ENCODE data around the gene TBC1D20. TPM values are rescaled to one million over a fixed set of nuclear protein-coding genes. Genes with fewer than 3 reads are reported as not detected.

The TBC1D20 gene
- total and polyA plus RNA-seq, 2 donors (not counting 3 experiments of a cell fraction or from before 2014, with no cell fraction given): 34.3 to 36.1 TPM

DNA sequence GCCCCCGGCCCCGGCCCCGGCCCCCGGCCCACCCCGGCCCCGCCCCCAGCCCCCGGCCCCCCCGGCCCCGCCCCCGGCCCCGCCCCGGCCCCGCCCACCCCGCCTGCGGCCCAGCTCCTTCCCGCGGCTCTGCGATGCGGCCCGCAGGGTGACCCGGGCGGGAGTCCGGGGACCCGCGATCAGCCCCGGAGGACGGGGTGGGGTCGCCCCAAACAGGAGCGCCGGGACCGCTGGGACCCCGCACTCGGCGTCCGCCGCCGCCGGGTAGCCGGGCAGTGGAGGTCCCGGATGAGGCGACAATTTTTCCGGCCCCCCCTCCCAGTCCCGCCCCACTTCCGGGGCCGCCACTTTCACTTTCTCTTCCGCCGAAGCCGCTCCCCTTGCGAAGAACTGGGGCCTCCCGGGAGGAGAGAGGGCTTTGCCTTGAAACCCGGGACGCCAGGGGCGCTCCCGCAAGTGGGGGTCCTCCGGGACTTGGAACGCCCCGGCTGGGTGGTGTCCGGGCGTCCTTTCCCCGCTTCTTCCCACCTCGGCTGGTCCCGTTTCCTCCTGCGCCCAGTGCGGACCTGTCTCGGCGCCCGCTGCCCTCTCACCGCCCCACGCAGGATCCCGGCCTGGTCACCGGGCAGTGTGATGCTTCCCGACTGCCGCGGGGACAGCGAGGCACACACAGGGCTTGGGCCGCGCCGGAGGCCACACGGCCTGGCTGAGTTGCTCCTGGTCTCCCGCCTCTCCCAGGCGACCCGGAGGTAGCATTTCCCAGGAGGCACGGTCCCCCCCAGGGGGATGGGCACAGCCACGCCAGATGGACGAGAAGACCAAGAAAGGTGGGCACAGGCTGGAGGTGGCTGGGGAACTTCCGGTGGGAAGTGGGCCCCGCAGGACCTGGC, 54.1 kb downstream of the TBC1D20 start, which contains the start of gene RBCK1:
RBCK1 (plus strand) TSS at position 347 of the 890 bp plus-strand sequence; CDS start at position 806, 459 bp downstream.
- FAIRE-seq: peak; percentile 8
- H3K4me1 ChIP-seq (ENCODE audit: control insufficient read depth, extremely low read depth, insufficient read depth, low read length): peaks cover 17% of the 10 kb centered on the region
- intact Hi-C loops (cut with micrococcal nuclease): loop anchor here (1.0 to 2.0 kb wide), 5 partner anchors 25 to 55 kb away; partner anchors contain the start of gene TBC1D20
- H3K9me1 ChIP-seq (replicated peaks; ENCODE audit: control insufficient read depth, extremely low read depth, insufficient read depth, low read length): no peaks in the 10 kb centered on the region
- ChIA-PET CTCF (interaction anchor here (0.8 to 1.6 kb wide), 15 partner anchors 10 to 331 kb away, joined by 3 to 16 read pairs (median 5); no protein-coding TSS in a partner anchor), POLR2A (interaction anchor here (0.5 to 1.0 kb wide), 3 partner anchors 29 to 61 kb away, joined by 4 to 6 read pairs (median 6); partner anchors contain the start of gene NRSN2)
- TF ChIP-seq POLR2AphosphoS5 (IDR thresholded peaks at IDR 0.05; ENCODE audit: insufficient read depth, low read depth, low read length) (peak; percentile 82), MYC (IDR thresholded peaks at IDR 0.05; ENCODE audit: low read depth, low read length) (no peak), JUN (IDR thresholded peaks at IDR 0.05; ENCODE audit: borderline replicate concordance, insufficient read depth, insufficient read length, low read depth) (no peak), POLR2A (IDR thresholded peaks at IDR 0.05; ENCODE audit: low read depth, low read length) (peak; percentile 64)
- H3K27ac ChIP-seq (ENCODE audit: insufficient read depth, low read depth, low read length): peak within 1 kb of the TSS; percentile 59
- no peaks in the 10 kb centered on the region for H3K9me3 ChIP-seq (replicated peaks; ENCODE audit: control insufficient read depth, insufficient read depth, low read length)
- peak within 1 kb of the TSS; percentile 89 for H3K9ac ChIP-seq (replicated peaks; ENCODE audit: extremely low read depth, insufficient read depth, low read length)
- TSS peak; percentile 53 for BruUV-seq (replicated peaks)
- DNase-seq (ENCODE audit: low read depth, low spot score): peak; percentile 69
- H2AFZ ChIP-seq (ENCODE audit: low read depth, low read length): peak within 1 kb of the TSS; percentile 90
- dilution Hi-C loops (cut with MboI; ENCODE audit: extremely low pct_ligation_motif_present, low sequenced_read_pairs): no loop called here
- peaks cover 35% of the 10 kb centered on the region for H3K79me2 ChIP-seq (ENCODE audit: control insufficient read depth, insufficient read depth, low read length)
- peak within 1 kb of the TSS; percentile 49 to 81 (median 69) for H3K4me3 ChIP-seq (replicated peaks in 1 of 3; ENCODE audit: insufficient read depth in 1 of 3, low read depth in 1 of 3, low read length in 3 of 3)
- H3K4me2 ChIP-seq (ENCODE audit: insufficient read depth, low read length): peak within 1 kb of the TSS; percentile 80
- no peaks in the 10 kb centered on the region for H3K27me3 ChIP-seq (ENCODE audit: control insufficient read depth in 2 of 2, insufficient read depth in 2 of 2, low read length in 2 of 2)
- peaks cover 0 to 6% of the 10 kb centered on the region in 2 experiments for H3K36me3 ChIP-seq (ENCODE audit: control insufficient read depth in 2 of 2, extremely low read depth in 1 of 2, insufficient read depth in 2 of 2, low read length in 2 of 2)
- no peaks in the 10 kb centered on the region for H4K20me1 ChIP-seq (replicated peaks; ENCODE audit: control insufficient read depth, extremely low read depth, insufficient read depth, low read length)
